HG02588 (cell line): Measurements from ENCODE around the gene RTP3.

Source experiments
- ATAC-seq: cut with Tn5 transposase; IDR thresholded peaks from one replicate; pipeline ENCODE4 v1.9.1; 2021; ENCODE audit warnings: mild to moderate bottlenecking, moderate library complexity; ENCODE audit not compliant: unreplicated experiment

Gene RTP3

DNA sequence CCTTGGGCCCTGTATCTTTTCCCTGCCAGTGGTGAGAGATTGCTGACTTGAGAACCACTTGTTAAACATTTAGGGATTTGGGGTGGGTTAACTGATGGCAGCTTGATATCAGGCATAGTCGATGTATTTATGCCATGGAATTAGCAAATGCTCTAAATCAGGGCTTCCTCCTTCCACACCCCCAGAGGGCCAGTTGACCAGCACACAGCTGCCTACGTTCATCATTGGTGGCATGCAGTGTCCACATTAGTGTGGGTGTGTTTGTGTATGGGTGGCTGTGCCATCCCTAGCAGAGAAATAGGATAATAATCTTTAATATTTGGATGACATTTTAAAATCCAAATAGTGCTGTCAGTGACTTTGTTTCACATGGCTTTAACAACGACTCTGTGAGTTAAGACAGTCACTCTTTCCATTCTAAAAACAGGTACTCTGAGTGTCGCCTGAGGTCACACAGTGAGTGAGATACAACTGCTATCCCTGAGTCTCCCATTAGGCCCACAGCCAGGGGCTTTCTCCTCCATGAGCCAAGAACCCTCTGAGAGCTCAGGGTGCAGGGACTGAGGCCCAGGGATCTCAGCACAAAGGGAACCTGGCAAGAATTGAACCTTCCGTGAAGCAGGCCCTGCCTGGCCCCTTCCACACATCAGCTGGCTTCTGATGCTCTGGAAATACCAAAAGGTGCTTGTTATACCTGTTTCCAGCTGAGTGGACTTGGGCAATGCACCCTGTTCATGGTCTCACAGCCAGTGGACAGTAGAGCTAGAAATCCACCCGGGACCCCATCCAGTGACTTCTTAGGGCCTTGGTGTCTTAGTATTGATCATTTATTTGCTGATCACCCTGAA, 28.8 kb upstream of the RTP3 start:
- ATAC-seq, result no peak

DNA sequence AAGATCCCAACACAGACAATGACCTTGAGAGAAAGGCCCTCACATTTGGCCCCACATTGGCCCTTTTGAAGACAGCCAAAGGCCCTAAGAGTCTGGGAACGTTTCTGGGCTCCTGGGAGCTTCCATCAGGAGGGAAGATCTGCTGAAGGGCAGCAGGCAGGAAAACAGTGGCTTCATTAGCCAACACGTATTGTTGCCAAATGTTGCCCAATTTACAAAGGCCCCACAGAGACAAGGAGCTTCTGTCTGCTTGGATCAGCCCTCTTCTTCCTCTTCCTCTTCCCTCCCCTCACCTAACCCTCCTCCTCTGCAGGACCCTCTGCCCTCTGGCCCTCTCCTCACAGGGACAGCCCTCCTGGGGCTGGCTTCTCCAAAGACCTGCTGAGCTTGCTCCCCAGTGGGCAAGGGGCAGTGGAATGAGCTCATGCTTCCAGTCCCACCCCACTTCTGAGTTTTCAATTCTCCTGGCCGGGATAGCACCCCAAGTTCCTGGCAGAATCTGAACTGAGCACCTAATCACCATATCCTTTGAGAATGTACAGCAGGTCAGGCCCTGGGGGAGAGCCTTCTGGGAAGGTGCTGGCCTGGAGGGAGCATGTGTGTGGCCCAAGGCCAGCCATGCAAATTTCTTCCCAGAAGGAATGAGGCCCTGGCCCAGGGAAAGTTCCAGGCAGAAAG, 28.0 kb upstream of the RTP3 start:
- ATAC-seq, result no peak

DNA sequence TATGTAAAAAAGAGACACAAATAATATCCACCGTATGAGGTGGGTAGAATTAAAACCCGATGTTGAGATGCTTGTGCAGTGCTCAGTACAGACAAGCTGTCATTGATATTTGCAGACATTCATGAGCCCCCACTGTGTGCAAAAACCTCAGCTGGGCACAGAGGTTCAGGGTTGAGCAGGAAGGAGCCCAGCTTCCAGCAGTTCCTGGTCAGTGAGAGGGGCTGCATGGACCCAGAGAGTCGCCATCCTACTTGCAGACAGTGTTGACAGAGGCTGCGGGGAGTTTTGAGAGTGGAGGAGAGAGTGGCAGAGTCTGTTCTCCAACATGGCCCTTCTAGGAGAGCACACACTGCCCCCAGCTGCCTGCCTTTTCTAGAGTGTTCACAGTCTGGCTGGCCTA, 26.9 kb upstream of the RTP3 start:
- ATAC-seq, result no peak

DNA sequence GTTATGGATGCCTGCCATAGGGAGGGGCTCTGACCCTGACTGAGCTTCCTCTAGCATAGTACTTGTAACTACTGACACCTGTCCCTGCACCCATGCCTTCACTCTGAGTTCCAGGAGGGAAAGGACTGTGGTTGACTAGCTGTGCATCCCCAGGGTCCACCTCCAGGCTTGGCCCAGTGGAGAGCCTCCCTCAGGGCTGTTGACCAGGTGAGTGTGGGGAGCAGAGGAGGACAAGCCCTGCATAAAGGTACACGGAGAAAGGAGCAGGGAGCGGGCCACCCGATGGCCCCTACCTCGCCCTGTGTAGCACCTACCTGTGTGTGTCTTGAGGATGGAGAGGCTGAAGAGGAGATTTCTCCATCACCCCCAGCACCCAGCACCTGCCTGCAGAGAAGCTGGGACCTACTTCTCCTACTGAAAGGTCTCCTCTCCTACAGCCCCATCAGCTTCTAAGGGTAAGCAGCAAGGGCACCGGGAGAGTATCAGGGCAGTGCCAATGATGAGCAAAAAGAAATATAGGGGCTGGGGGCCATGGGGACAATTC, 26.3 kb upstream of the RTP3 start:
- no peak for ATAC-seq

DNA sequence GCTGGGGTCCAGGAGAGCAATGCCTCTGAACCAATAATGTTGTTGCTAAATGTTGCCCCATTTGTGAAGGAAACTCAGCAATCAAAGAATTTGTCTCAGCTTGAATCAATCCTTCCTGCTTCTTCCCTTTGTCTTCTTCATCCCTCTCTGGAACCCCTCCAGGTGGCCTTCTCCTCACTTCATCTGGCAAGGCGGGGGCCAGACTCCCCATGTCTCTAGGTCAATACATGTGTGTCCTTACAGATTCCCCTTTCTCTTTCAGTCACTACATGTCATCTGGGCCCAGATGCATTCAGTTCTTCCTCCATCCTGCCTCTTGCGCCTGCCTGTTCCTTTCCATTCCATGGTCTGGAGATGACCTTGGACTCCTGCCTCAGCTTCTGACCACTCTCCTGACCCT, 25.0 kb upstream of the RTP3 start:
- ATAC-seq, result no peak

DNA sequence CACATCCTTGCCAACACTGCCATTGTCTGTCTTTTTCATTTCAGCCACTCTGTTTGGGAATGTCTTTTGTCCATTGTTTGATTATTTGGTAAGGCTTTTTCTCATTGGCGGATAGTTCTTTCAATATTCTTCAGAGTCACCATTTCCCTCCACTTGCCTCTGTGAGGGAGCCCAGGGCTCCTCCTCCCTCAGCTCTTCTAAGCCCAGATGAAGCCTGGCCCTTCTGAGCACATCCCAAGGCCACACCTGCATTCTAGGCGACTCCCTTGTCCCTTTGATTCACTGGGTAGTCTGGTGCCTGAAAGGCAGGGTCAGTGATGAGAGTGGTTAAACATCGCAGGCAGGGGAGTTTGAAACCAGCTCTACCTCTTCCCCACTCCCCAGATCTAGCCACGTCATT, 20.6 kb upstream of the RTP3 start:
- ATAC-seq, result no peak

DNA sequence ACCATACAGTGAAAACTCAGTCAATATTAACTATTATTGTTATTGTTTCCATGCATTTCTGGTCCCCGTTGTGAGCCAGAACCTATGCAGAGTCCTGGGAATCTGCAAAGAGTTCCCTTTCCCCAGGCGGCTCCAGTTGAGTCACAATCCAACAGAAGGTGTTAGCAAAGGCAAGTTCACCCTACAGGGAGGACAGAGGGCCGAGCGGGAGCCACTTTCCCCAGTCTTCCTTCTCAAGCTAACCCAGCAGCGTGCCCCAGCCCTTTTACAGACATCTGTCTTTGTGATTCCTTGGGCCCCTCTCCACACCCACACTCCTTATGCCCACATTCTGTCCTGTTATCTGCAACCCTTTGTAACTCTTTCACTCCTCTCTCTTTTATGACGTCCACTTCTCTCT, 20.0 kb upstream of the RTP3 start:
- ATAC-seq, result no peak

DNA sequence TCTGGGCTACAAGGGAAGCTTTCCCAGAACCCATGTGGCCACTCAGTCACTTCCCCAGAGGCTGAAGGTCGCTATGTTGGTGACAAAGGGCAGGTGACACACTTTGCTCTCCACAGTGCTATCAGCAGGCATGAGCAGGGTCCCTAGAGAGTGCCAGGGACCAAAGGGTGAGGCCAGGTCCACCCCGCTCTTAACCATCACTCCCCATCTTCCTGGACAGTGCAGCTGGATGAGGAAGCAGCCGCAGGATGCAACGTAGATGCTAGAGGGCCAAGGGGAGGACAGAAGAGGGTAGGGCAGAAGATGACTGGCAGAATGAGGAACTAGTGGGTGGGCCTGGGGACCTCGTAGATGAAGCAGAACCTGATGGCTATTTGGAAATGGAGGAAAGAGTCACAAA, 19.4 kb upstream of the RTP3 start:
- ATAC-seq, result no peak

DNA sequence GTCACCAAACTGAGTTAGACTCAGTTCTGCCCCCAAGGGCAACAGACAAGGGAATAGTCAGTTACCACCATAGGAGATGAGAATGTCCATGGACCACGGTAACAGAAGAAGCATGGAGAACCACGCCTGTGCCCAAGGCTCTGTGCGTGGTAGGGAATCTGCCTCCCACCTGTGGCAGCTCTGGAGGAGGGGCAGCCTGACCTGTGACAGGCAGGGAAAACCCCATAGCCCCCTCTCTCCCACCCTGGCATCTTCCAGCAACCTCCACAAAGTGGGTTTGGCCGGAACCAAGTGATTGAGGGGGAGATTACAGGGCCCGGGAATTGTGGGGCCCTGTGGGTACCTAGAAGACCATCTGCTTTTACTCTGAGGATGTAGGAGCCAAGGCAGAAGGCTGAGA, 18.8 kb upstream of the RTP3 start:
- no peak for ATAC-seq

DNA sequence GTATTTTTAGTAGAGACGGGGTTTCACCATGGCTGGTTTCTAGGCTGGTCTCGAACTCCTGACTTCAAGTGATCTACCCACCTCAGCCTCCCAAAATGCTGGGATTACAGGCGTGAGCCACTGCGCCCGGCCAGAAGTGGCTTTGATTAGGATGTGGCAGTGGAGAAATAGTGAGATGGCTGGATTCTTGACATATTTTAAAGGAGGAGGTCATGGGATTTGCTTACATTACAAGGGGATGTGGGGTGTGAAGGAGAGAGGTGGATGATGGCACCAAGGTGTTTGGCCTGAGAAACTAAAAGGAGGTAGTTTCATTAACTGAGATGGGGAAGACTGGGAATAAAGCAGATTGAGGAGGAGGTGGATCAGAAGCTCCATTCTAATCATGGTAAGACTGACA, 18.1 kb upstream of the RTP3 start:
- ATAC-seq, result no peak

DNA sequence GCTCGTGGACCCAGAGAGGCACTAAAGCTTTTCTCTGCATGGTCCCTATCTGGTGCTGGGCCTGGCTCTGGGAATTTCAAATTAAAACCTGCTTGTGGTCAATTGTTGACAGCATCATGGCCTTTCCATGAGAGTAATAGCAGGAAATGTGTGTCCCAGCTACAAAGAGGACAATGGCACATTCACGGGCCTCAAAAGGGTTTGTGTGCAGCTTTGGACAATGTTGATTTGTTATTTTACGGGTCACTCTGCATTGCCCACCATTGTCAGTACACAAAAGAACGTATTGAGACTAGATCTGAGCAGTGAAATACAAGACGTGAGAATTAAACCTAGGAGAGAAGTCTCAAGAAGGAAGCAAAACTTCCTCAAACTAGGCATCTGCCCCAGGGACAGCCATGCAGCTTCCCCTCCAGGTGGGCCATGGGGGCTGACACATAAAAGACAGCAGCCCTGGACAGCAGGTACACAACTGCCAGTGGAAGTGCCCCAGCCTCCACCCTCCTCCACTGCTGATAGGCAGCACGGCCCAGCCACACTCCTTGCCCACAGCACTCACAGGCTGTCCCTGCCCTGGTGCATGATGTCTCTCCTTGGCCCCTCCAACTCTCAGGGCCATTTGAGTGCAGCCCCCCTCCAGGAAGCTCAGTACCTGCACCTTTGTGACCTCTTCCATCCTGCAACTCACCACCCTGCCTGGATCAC, 17.1 kb upstream of the RTP3 start:
- ATAC-seq, result no peak

DNA sequence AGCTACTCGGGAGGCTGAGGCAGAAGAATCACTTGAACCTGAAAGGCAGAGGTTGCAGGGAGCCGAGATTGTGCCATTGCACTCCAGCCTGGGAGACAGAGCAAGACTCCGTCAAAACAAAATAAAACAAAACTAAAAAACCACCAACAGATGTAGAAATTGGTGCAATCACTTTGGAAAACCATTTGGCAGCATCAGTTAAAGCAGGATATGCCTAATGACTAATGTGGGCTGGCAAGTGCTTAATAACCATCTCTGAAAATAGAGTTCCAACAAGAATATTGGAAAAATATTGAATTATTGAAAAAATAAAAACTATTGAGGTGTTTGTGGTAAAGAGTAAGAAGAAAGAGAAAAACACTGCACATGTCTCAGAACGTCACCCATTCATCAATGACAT, 16.1 kb upstream of the RTP3 start:
- ATAC-seq, result no peak

DNA sequence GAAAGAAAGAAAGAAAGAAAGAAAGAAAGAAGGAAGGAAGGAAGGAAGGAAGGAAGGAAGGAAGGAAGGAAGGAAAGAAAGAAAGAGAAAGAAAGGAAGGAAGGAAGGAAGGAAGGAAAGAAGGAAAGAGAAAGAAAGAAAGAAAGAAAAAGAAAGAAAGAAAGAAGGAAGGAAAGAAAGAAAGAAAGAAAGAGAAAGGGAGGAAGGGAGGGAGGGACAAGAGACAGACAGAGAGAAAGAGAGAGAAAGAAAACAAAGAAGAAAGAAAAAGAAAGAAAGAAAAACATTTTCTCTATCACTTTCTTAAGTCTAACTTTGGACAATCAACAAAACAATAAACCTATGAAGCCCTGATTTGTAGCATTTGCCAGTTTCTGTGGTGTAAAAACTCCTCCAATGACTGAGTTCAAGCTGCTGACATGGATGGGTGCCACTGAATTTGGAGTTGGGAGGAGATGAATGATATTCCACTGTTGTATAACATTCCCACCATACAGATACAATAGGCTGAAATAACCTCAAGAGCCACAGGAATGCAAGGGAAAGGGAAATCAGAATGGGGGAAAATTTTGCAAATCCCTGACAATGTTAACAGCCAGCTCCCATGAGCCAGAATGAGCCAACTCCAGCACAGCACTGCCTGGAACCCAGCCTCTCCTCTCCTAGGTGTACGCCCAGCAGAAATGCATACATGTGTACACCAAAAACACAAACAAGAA, 15.0 kb upstream of the RTP3 start:
- no peak for ATAC-seq

DNA sequence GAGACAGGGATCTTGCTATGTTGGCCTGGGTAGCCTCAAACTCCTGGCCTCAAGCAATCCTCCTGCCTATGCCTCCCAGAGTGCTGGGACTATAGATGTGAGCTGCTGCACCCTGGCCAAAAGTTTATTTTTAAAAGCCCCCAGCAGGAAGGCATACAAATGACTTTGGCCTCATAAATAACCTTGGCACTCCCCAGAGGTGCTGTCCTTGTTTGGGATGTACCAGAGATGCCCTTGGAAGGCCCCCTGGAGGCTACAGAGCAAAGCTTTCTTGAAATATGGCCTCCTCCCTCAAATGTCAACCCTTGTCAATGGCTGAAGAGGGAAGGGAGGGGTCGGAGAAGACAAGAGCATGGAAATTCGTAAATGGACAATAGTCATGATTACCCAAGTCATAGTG, 14.0 kb upstream of the RTP3 start:
- no peak for ATAC-seq

DNA sequence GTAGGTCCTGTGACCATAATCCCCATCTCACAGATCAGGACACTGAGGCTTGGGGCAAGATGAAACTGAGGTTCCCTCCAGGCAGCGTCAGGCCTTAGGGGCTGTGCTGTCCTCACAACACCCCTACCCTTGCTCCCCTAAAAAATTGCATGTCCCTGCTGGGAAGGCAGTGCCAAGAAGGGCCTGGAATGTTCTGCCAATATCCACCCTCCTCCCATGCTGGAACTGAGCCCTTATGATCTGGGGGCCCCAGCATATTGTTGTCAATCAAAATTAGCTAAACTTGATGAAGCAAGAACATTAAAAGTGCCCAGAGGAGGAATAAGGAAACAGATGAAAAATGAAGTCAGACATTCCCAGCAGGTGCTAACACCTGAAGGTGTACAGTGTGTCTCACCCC, 13.4 kb upstream of the RTP3 start:
- ATAC-seq, result no peak

DNA sequence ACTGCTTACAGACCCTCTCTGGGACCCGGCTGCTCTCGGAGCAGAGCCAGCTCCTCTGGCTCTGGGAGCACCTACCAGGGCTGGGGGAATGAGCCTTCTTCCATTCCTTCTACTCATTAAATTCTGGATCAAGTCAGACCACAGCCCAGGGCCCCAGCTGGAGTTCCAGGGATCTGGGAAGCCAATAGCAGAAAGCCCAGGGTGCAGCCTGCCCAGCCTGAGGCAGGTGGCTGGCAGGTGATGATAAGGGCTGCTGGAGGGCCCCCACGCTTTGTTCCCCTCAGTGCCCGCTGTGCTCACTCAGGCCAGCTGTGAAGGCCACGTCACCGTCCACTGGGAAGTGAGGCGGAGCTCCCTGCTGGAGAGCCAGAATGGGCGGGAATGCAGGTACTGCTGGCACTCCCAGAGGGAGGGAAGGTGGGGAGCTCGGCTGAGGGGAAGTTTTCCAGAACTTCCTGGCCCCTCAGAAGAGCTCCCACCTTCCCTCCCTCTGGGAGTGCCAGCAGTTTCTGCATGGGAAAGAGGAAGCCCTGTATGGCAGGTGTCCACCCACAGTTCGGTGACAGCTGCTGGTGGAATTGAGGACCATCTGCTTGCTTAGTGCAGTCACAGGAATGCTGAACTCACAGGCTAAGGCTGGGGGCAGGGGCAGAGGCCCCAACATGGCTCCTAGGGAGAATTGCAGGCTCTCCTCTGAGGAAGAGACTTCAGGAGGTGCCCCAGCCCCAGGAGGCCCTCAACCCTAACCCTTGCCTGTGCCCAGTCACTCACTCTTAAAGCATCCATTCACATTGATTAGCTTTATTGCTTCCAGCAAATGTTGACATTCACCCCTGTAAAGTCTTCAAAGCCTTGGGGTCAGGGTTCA, 12.6 kb upstream of the RTP3 start:
- ATAC-seq, result no peak

DNA sequence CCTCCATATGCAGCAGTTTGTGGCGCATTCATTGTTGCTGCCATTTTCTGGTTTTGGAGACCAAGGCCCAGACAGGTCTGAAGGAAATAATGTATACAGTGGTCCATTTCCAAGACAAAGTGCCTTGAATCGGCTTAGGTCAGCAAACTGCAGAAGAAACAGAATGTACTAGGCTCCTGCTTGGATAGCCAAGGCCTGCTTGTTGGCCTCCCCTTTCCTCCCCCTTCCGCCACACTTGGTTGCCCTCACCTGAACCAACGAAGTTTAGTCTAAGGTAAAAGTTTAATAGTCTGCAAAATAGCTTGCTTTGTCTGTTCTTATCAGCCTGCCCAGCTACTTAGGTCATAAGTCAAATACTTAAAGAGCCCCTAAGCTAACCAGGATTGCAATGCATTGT, 12.0 kb upstream of the RTP3 start:
- ATAC-seq, result no peak

DNA sequence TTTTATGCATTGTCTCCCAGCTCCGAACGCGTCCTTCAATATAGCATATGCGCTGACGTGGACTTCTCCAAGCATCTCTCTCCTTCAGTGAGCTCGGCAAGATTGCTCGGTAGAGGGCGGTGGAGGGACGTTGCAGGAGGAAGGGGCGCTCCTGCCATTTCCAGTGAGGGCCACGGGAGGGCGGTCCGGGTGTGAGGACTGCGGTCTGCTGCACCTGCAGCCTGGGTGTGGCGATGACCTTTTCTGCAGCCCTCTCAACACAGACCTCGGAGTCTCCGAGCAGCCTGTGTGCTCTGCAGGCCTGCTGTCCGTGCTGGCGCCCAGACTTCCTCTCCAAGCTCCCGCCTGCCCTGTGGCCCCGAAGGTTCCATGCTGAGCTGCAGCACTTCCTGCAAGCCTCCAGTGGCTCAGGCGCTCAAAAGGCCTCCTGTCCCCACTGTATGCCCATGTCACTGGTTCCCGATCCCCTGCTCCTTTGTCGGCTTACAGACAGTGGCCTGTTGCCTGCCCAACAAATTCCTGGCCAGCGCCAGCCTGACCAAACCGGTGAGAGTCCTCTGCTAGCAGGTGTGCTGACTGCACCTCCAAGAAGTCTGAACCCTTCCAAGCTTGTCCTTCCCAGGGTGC, 8.9 kb upstream of the RTP3 start:
- peak; percentile 91 for ATAC-seq

DNA sequence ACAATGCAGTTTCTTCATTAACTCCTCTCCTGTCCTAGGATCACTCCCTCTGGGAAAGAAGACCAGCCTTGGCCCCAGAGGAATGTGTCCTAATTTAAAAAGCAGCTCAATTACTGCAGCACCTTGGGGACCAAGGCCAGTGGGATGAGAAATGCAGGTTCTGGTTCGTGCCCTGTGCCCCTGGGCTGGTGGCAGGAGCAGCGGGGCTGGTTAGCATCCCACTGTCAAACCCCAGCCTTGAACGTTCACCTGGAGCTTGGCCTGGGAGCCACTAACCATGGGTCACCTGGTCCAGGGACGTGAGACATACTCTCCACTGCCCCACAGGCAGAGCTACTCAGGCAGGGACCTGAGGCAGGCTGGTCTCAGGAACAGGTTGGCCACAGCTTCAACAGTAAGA, 8.4 kb upstream of the RTP3 start:
- no peak for ATAC-seq

DNA sequence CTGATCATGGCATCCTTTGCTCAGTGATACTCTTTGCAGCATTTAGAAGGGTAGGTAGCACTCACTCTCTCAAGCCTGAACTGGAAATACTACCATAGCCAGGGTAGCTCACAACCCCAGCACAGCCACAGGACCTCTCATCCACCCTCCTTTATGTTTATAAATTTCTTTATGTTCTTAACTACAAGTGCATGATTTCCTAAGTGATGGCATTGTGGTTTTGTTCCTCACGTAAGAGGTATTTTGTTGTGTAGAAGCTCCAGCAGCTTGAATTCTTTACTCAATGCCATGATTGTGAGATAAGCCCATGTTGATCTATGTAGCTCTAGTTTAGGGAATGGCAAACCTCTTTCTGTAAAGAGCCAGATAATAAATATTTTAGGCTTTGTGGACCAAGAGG, 7.9 kb upstream of the RTP3 start:
- ATAC-seq, result no peak
